ENCODE measurements around the gene EIF6.

The EIF6 gene

GRCh38 chr20:35273449-35274171 lies 11.0 kb downstream of the EIF6 start:
- TF ChIP-seq GATA2 (IDR thresholded peaks at IDR 0.05; ENCODE audit: low read depth, low read length) (no peak), GATA3 (IDR thresholded peaks at IDR 0.05; ENCODE audit: low read depth, low read length) (no peak)

- TF ChIP-seq GATA2 (IDR thresholded peaks at IDR 0.05; ENCODE audit: low read depth, low read length) (no peak), GATA3 (IDR thresholded peaks at IDR 0.05; ENCODE audit: low read depth, low read length) (no peak)
Measured at GRCh38 chr20:35271904-35272303, 12.7 kb downstream of the EIF6 start.

GRCh38 chr20:35271073-35271882 lies 13.3 kb downstream of the EIF6 start:
- TF ChIP-seq GATA3 (IDR thresholded peaks at IDR 0.05; ENCODE audit: low read depth, low read length), result no peak
- no peak for TF ChIP-seq GATA2 (IDR thresholded peaks at IDR 0.05; ENCODE audit: low read depth, low read length)

- no peak for TF ChIP-seq GATA2 (IDR thresholded peaks at IDR 0.05; ENCODE audit: low read depth, low read length)
- no peak for TF ChIP-seq GATA3 (IDR thresholded peaks at IDR 0.05; ENCODE audit: low read depth, low read length)
Measured at GRCh38 chr20:35270021-35270902, 14.3 kb downstream of the EIF6 start.

- TF ChIP-seq GATA2 (IDR thresholded peaks at IDR 0.05; ENCODE audit: low read depth, low read length) (no peak), GATA3 (IDR thresholded peaks at IDR 0.05; ENCODE audit: low read depth, low read length) (no peak)
Measured at GRCh38 chr20:35269055-35269781, 15.4 kb downstream of the EIF6 start.

- TF ChIP-seq GATA2 (IDR thresholded peaks at IDR 0.05; ENCODE audit: low read depth, low read length) (no peak), GATA3 (IDR thresholded peaks at IDR 0.05; ENCODE audit: low read depth, low read length) (no peak)
Measured at GRCh38 chr20:35267092-35267491, 17.5 kb downstream of the EIF6 start.

GRCh38 chr20:35264755-35265154 lies 19.8 kb downstream of the EIF6 start:
- no peak for TF ChIP-seq GATA3 (IDR thresholded peaks at IDR 0.05; ENCODE audit: low read depth, low read length)
- TF ChIP-seq GATA2 (IDR thresholded peaks at IDR 0.05; ENCODE audit: low read depth, low read length), result no peak

- TF ChIP-seq GATA2 (IDR thresholded peaks at IDR 0.05; ENCODE audit: low read depth, low read length) (no peak), GATA3 (IDR thresholded peaks at IDR 0.05; ENCODE audit: low read depth, low read length) (no peak)
Measured at GRCh38 chr20:35263532-35264341, 20.8 kb downstream of the EIF6 start.

- TF ChIP-seq GATA3 (IDR thresholded peaks at IDR 0.05; ENCODE audit: low read depth, low read length), result no peak
- no peak for TF ChIP-seq GATA2 (IDR thresholded peaks at IDR 0.05; ENCODE audit: low read depth, low read length)
Measured at GRCh38 chr20:35260426-35260825, 24.1 kb downstream of the EIF6 start.

GRCh38 chr20:35257175-35257909 lies 27.2 kb downstream of the EIF6 start:
- TF ChIP-seq GATA3 (IDR thresholded peaks at IDR 0.05; ENCODE audit: low read depth, low read length) (no peak), GATA2 (IDR thresholded peaks at IDR 0.05; ENCODE audit: low read depth, low read length) (no peak)

- TF ChIP-seq GATA3 (IDR thresholded peaks at IDR 0.05; ENCODE audit: low read depth, low read length) (no peak), GATA2 (IDR thresholded peaks at IDR 0.05; ENCODE audit: low read depth, low read length) (no peak)
Measured at GRCh38 chr20:35254448-35254999, 30.0 kb downstream of the EIF6 start.

GRCh38 chr20:35253010-35253409 lies 31.6 kb downstream of the EIF6 start:
- TF ChIP-seq GATA3 (IDR thresholded peaks at IDR 0.05; ENCODE audit: low read depth, low read length) (no peak), GATA2 (IDR thresholded peaks at IDR 0.05; ENCODE audit: low read depth, low read length) (no peak)

All from SH-SY5Y (cell line).